T-helper 2 cell treated with Interferon-gamma antibody and Interleukin-4, amounts not matched to agents 100 ng/mL and 5 ng/mL, for 36 hours (primary cell): ENCODE measurements around the gene NHLH1. TPM values are rescaled to one million over a fixed set of nuclear protein-coding genes. Genes with fewer than 3 reads are reported as not detected.

ENCODE experiments used
- intact Hi-C: fragments of 100-400 bp; cut with micrococcal nuclease; formaldehyde crosslinking; loops from one replicate; pipeline ENCODE4 v1.15.1; 2023
- total RNA-seq: library from RNA; stranded (reverse); gene quantifications from 2 replicates; pipeline ENCODE4 v1.2.3, GENCODE V29; 2022

The NHLH1 gene
- total RNA-seq, 1 donor from 2014 or later, result 0.68 TPM

DNA sequence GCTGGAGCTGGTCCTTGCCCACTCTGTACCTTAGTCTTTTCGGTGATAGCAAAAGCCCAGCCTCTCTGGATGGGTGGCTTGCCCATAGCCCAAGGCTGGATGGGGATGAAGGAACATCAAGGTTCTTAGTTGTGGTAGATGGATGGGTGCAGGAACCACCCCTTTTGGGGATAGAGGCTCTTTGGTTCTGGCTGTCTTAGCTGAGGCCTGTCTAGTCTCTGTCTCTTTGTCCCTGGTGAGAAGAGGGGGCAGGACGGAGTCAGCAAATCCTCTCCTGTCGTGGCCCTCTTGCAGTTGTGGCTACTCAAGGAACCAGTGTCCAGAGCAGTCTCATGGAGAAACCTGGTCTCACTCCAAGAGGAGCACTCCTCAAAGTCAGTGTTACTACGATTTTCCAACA, 42.0 kb downstream of the NHLH1 start:
- intact Hi-C loops, result no loop called here

GRCh38 chr1:160409486-160409885, 42.6 kb downstream of the NHLH1 start:
- intact Hi-C loops, result no loop called here

DNA sequence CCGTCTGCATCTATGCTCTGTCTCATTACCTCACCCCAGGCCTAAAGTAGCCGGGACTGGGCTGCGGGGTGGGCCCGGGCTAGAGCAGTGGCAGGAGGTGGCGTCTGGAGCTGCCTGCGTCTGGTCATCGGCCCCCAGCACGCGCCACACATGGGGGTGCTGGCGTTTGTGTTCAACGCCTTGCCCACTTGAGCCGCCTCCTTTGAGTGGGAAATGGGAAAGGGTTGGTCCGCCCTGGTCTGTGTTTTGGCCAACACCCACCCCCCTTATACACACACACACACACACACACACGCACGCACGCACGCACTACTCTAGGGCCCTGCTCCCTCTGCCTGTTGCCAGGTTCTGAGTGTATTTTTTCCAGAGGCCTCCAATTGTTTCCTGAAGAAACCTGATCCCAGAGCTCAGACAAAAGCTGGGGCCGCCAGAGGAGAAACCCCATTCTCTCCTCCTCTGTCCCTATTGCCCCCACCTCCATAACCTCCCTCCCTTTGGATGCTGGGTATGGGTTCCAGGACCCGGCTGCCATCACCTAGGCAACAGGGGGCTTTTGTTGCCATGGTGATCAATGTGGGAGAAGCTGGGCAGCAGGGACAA, 43.6 kb downstream of the NHLH1 start:
- intact Hi-C loops, result no loop called here

GRCh38 chr1:160411271-160412027, 44.6 kb downstream of the NHLH1 start:
- intact Hi-C loops, result no loop called here

- intact Hi-C loops, result no loop called here
Observed at GRCh38 chr1:160412028-160412362, 45.1 kb downstream of the NHLH1 start.

- intact Hi-C loops, result no loop called here
Observed at GRCh38 chr1:160413716-160414115, 46.8 kb downstream of the NHLH1 start.

DNA sequence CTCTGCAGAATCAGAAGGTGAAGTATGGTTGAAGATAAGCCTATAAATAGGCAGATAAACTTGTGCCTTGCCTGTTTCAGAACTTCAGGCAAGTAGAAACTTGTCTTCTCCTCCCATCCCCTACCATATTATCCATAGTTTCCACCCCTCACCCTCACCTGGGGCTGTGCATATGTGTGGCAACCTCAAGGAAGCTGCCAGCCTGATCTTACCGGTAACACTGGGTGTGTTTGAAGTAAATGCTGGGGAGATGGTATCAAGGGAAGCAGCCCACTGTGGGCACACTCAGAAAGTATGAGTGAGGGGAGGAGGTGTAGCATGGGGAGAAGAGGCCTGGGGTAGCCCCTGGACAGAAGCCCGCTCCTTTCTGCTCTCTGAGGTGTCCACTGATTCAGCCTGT, 48.0 kb downstream of the NHLH1 start:
- intact Hi-C loops, result no loop called here

GRCh38 chr1:160415696-160416290, 48.9 kb downstream of the NHLH1 start:
- intact Hi-C loops, result no loop called here

DNA sequence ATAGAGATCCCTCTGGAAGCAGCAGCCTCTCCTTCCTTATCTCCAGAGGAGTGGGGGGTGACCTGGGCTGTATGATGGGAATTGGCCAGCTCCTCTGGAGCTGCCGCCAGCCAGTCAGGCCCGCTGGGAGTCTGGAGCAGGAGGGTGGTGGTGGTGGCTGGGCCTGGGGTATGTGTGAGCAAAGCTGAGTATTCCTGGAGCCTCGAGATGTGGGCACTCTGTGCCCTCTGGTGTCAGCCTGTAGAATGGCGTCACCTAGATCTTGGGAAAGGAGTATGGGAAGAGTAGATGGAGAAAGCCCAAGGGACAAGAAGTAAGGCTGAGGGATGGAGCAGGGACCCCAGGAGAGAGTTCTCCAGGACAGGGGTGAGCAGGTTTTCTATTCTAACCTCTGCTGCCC, 49.5 kb downstream of the NHLH1 start:
- intact Hi-C loops, result no loop called here

- intact Hi-C loops, result no loop called here
Observed at GRCh38 chr1:160418483-160418882, 51.6 kb downstream of the NHLH1 start.

DNA sequence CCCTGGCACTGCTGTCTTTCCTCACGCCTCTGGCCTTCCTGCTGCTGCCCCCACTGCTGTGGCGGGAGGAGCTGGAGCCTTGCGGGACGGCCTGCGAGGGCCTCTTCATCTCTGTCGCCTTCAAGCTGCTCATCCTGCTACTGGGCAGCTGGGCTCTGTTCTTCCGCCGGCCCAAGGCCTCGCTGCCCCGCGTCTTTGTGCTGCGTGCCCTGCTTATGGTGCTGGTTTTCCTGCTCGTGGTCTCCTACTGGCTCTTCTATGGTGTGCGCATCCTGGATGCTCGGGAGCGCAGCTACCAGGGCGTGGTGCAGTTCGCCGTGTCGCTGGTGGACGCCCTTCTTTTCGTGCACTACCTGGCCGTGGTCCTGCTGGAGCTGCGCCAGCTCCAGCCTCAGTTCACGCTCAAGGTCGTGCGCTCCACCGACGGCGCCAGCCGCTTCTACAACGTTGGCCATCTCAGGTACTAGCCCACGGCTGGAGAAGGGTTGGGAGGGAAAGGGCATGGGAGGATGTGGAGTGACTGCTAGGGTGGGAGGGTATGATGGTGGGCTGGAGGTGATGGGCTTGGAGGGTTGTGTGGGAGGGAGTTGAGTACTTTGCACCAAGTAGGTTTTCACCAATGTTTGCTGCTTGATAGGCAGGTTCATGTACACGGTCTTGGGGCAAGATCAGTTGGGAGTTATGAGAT, 52.4 kb downstream of the NHLH1 start:
- intact Hi-C loops, result no loop called here

- intact Hi-C loops, result no loop called here
Observed at GRCh38 chr1:160419838-160420169, 52.9 kb downstream of the NHLH1 start.

DNA sequence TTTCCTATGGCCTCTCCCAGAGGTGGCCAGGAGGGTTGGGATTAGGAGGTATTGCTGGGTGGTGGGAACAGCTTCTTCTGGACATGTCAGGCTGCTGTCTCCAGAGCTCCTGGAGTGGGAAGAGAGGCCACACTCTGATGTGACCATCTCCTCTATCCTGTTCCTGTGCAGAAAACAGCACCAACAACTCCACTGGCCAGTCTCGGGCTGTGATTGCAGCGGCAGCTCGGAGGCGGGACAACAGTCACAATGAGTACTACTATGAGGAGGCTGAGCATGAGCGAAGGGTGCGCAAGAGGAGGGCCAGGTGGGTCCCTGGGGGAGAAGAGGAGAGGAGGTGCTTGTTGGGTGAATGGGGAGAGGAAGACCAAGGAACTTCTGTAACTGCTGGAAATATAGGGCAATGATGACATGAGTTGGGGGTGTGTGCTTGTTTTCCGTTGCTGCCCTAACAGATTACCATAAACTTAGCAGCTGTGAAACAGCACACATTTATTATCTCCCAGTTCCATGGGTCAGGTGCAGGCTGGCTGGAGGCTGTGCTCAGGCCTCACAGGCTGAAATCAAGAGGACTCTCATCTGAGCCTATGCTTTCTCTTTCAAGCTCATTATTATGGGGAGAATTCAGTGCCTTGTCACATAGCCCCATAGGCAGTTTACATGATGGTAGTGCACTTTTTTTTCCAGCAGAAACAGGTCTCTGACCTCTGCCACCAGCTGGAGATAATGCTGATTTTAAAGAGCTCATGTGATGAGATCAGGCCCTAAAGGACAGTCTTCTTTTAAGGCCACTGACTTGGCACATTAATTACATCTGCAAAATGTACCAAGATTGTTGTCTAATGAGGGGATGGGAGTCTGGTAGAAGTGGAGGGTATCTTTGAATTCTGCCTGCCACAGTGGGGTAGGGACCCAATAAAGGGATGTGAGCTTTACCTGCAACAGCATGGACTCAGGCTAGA, 54.3 kb downstream of the NHLH1 start:
- intact Hi-C loops, result no loop called here

DNA sequence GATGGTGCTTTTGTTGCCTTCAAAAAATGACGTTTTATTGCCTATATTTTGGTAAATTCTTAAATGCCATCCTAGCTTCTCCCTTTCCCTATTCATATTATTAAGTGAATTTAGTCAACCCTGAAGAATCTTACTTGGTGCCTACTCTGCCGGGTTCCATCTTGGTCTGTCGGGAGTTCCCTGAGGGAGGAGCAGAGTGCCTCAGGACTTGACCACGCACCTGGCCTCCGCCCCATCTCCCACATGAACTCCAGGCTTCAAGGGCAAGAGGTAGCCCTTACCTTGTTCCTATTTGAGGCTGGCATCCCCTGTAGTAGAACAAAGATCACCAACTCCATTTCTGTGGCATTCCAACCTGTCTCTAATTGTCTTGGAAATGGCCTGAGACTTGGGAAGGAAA, 55.0 kb downstream of the NHLH1 start:
- intact Hi-C loops, result no loop called here

Other genes with a start within 250 kb of the NHLH1 start
- not detected in 2 replicates for gene ATP1A4, start 215.5 kb upstream of the NHLH1 start, total RNA-seq
- gene CASQ1, start 176.5 kb upstream of the NHLH1 start, total RNA-seq, result 0.11 TPM in 1 of 2 replicates, not detected in the other
- gene PEA15, start 161.7 kb upstream of the NHLH1 start, total RNA-seq, result 36.6 and 40.9 TPM in 2 replicates
- gene DCAF8, start 104.5 kb upstream of the NHLH1 start, total RNA-seq, result 98.3 and 105 TPM in 2 replicates
- 43.9 and 46.4 TPM in 2 replicates for gene PEX19, start 81.9 kb upstream of the NHLH1 start, total RNA-seq
- gene COPA, start 23.8 kb upstream of the NHLH1 start, total RNA-seq, result 141 and 152 TPM in 2 replicates
- 72.9 and 76.8 TPM in 2 replicates for gene NCSTN, start 23.7 kb upstream of the NHLH1 start, total RNA-seq
- not detected in 2 replicates for gene VANGL2, start 33.5 kb downstream of the NHLH1 start, total RNA-seq
- 34.1 and 36.4 TPM in 2 replicates for gene SLAMF6, start 156.2 kb downstream of the NHLH1 start, total RNA-seq
- gene CD84, start 212.4 kb downstream of the NHLH1 start, total RNA-seq, result 40.8 and 43.9 TPM in 2 replicates